ENCODE measurements around the gene CFHR4. TPM values are rescaled to one million over a fixed set of nuclear protein-coding genes. Genes with fewer than 3 reads are reported as not detected.
"Not testable (repeated sequence)": the region's sequence is repeated elsewhere in the genome, so short reads cannot be mapped to it uniquely, and the experiment has no call there.

Gene CFHR4
- total and polyA plus RNA-seq, 2 of the 4 experiments (the other 2 are of a cell fraction), result not detected

DNA sequence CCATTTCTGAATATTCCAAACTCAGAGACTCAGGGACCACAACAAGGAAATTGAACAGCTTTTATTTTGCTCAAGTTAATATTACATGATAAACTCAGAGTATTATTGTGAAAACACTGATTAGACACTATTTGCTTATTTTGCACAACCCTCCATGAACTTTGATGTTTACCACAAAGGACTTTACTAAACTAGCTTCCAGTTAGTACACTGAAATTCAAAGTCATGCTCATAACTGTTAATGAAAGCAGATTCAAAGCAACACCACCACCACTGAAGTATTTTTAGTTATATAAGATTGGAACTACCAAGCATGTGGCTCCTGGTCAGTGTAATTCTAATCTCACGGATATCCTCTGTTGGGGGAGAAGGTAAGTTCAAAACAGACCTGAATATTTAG is 55.7 kb downstream of the CFHR4 start, which contains the start of gene CFHR2:
Gene CFHR2 (plus strand): TSS at position 171 of the 400 bp plus-strand sequence. CDS start 143 bp downstream, at position 314.
- H3K4me2 ChIP-seq (ENCODE audit: low read depth, low read length), result not testable (repeated sequence)

More for the DNA sequence above, 55.7 kb downstream of the CFHR4 start, which contains the start of gene CFHR2:
- H3K56ac ChIP-seq (ENCODE audit: extremely low read depth, insufficient read depth, low read length); H3K23ac ChIP-seq (ENCODE audit: low read depth, low read length); H3K9me1 ChIP-seq (ENCODE audit: insufficient read depth, low read length); H3K4ac ChIP-seq (ENCODE audit: low read depth, low read length); DNase-seq; H4K5ac ChIP-seq (ENCODE audit: low read depth, low read length); H4K8ac ChIP-seq (ENCODE audit: low read depth in 2 of 2, low read length in 2 of 2); in situ Hi-C loops (cut with MboI; ENCODE audit: low sequenced_read_pairs); H3K9ac ChIP-seq (ENCODE audit: low read depth, low read length); H2BK120ac ChIP-seq (ENCODE audit: low read depth, low read length); intact Hi-C loops (cut with micrococcal nuclease); H2BK5ac ChIP-seq (ENCODE audit: low read depth, low read length, poor library complexity, severe bottlenecking); H3K79me1 ChIP-seq (ENCODE audit: low read depth in 1 of 2, low read length in 2 of 2); H3K9me3 ChIP-seq (ENCODE audit: control insufficient read depth, insufficient read depth, low read length); ATAC-seq (ENCODE audit: low read depth); H2AK9ac ChIP-seq (replicated peaks; ENCODE audit: low read depth, low read length, poor library complexity); dilution Hi-C loops (cut with HindIII; ENCODE audit: low sequenced_read_pairs, unreplicated experiment); H3K4me1 ChIP-seq (ENCODE audit: control insufficient read depth, insufficient read depth, low read length); H3K27ac ChIP-seq (ENCODE audit: insufficient read depth, low read length); H2BK15ac ChIP-seq (ENCODE audit: low read depth, low read length); H2AK5ac ChIP-seq (ENCODE audit: low read depth, low read length); H3K36me3 ChIP-seq (ENCODE audit: control insufficient read depth, insufficient read depth, low read length); H3K27me3 ChIP-seq (ENCODE audit: control insufficient read depth, insufficient read depth, low read length); H4K91ac ChIP-seq (ENCODE audit: insufficient read depth, low read depth, low read length); BruUV-seq (replicated peaks); POLR2A ChIA-PET (ENCODE audit: unreplicated experiment); CTCF ChIA-PET; H4K20me1 ChIP-seq (ENCODE audit: insufficient read depth, low read length); H2BK20ac ChIP-seq (ENCODE audit: low read depth, low read length); H2AFZ ChIP-seq (replicated peaks; ENCODE audit: low read length, poor library complexity); H3K4me3 ChIP-seq (ENCODE audit: insufficient read depth, low read depth, low read length); H3K18ac ChIP-seq (ENCODE audit: low read depth, low read length); H3K14ac ChIP-seq (replicated peaks; ENCODE audit: low read depth, low read length): not testable (repeated sequence)
- WGBS, 2 experiments (ENCODE audit: extremely low coverage in 2 of 2, insufficient read length in 1 of 2), result no CpG with 5 or more reads among the region's 1 CpG
